ENCODE results near the gene CLDN19. TPM values are rescaled to one million over a fixed set of nuclear protein-coding genes. Genes with fewer than 3 reads are reported as not detected.
"Not testable (repeated sequence)": the region's sequence is repeated elsewhere in the genome, so short reads cannot be mapped to it uniquely, and the experiment has no call there.

Gene CLDN19
- total and polyA plus RNA-seq, 8 donors = 0.37 TPM; not detected in 7

DNA sequence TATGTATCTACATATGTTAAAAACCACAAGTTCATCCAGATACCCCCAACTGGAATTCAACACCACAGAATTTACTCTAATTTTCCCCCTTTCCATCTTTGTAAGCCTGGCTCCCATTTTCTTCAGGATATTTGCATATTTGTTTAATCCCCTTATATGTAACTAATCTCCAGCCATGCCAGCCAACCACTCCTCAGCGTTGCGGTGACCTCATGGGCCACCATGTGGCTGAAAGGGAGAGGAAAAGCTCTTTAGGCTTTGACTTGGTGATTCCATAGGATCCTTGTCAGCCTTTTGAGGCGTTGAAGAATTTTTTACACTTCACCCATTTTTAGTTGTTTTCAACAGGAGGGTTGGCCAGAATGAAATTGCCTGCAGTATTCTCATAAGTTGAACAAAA is 10.0 kb downstream of the CLDN19 start:
- intact Hi-C loops (cut with DNase I; ENCODE audit: low total_unique reads) = no loop called here
- Histone ChIP-seq H3K9me3 (no peaks in the 10 kb centered on the region), H3K27me3 (no peaks in the 10 kb centered on the region), H3K36me3 (no peaks in the 10 kb centered on the region), H3K4me1 (no peaks in the 10 kb centered on the region), H3K4me3 (no peak overlapping the region), H3K27ac (no peak overlapping the region)
- WGBS, 5 donors = 82 to 94% (median 90%) methylated on average over 3 of the region's 3 CpGs
- TF ChIP-seq, protein P1, sequence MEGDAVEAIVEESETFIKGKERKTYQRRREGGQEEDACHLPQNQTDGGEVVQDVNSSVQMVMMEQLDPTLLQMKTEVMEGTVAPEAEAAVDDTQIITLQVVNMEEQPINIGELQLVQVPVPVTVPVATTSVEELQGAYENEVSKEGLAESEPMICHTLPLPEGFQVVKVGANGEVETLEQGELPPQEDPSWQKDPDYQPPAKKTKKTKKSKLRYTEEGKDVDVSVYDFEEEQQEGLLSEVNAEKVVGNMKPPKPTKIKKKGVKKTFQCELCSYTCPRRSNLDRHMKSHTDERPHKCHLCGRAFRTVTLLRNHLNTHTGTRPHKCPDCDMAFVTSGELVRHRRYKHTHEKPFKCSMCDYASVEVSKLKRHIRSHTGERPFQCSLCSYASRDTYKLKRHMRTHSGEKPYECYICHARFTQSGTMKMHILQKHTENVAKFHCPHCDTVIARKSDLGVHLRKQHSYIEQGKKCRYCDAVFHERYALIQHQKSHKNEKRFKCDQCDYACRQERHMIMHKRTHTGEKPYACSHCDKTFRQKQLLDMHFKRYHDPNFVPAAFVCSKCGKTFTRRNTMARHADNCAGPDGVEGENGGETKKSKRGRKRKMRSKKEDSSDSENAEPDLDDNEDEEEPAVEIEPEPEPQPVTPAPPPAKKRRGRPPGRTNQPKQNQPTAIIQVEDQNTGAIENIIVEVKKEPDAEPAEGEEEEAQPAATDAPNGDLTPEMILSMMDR (IDR thresholded peaks at IDR 0.05) = no peak
- TF ChIP-seq POLR2A (IDR thresholded peaks at IDR 0.05) (no peak), EP300 (IDR thresholded peaks at IDR 0.05) (no peak), POLR2AphosphoS5 (IDR thresholded peaks at IDR 0.05) (no peak)
- no peak for DNase-seq

DNA sequence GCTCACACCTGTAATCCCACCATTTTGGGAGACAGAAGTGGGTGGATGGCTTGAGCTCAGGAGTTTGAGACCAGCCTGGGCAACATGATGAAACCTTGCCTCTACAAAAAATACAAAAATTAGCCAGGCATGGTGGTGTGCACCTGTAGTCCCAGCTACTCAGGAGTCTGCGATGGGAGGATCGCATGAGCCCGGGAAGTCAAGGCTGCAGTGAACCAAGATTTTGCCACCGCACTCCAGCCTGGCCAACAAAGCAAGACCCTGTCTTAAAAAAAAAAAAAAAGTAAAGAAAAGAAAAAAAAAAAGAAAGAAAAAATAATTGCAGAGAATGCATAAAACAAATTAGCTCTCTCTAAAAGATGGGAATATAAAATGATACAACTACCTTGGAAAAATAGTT is 14.2 kb downstream of the CLDN19 start:
- 94 to 98% (median 96%) methylated on average over 4 of the region's 4 CpGs for WGBS, 5 donors
- H3K27me3 ChIP-seq; H3K4me3 ChIP-seq; DNase-seq; H3K4me1 ChIP-seq; H3K36me3 ChIP-seq; intact Hi-C loops (cut with DNase I; ENCODE audit: low total_unique reads); H3K27ac ChIP-seq; H3K9me3 ChIP-seq: not testable (repeated sequence)

DNA sequence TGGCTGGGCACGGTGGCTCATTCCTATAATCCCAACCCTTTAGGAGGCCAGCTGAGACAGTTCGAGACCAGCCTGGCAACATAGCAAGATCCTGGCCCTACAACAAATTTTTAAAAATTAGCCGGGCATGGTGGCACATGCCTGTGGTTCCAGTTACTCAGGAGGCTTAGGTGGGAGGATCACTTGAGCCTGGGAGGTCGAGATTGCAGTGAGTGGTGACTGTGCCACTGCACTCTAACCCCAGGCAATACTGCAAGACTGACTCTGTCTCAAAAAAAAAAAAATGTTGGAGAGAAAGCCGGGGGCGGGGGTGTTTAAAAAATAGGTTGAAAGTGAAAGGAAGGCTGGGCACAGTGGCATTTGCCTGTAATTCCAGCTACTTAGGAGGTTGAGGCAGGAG is 16.5 kb downstream of the CLDN19 start:
- intact Hi-C loops (cut with DNase I; ENCODE audit: low total_unique reads) = no loop called here

DNA sequence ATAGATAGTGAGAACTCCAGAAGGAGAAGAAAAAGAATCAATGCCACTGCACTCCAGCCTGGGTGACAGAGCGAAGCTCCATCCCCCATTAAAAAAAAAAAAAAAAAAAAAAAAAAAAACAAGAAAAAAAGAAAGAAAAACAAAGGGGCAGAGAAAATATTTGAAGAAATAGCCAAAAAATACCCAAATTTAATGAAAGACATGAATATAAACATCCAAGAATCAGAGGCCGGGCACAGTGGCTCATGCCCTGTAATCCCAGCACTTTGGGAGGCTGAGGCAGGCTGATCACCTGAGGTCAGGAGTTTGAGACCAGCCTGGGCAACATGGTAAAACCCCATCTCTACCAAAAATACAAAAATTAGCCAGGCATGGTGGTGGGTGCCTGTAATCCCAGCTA is 17.6 kb downstream of the CLDN19 start:
- H3K27me3 ChIP-seq; intact Hi-C loops (cut with DNase I; ENCODE audit: low total_unique reads); H3K4me1 ChIP-seq; H3K9me3 ChIP-seq; H3K27ac ChIP-seq; DNase-seq; H3K4me3 ChIP-seq: not testable (repeated sequence)
- H3K36me3 ChIP-seq = peaks cover 0 to 11% (median 4%) of the 10 kb centered on the region in 4 donors
- 81 to 100% (median 95%) methylated on average over 2 of the region's 2 CpGs for WGBS, 5 donors

More for the DNA sequence above, 16.5 kb downstream of the CLDN19 start:
- Histone ChIP-seq H3K4me1 (no peaks in the 10 kb centered on the region), H3K4me3 (no peak overlapping the region), H3K9me3 (no peaks in the 10 kb centered on the region), H3K27ac (no peak overlapping the region), H3K36me3 (no peaks in the 10 kb centered on the region), H3K27me3 (no peaks in the 10 kb centered on the region)
- 73 to 82% (median 76%) methylated on average over 6 of the region's 6 CpGs for WGBS, 5 donors
- TF ChIP-seq POLR2A (IDR thresholded peaks at IDR 0.05) = no peak
- TF ChIP-seq EP300 (IDR thresholded peaks at IDR 0.05) = no peak
- TF ChIP-seq, protein P1 (IDR thresholded peaks at IDR 0.05) = no peak
- TF ChIP-seq POLR2AphosphoS5 (IDR thresholded peaks at IDR 0.05) = no peak
- DNase-seq = no peak

DNA sequence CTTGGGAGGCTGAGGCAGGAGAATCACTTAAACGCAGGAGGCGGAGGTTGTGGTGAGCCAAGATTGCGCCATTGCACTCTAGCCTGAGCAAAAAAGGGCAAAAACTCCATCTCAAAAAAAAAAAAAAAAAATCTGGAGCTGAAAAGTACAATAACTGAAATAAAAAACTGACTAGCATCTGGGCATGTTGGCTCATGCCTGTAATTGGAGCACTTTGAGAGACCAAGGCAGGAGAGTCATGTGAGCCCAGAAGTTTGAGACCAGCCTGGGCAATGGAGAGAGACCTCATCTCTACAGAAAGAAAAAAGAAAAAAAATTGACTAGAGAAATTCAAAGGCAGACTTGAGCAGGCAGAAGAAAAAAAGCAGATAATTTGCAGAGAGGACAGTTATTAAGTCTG is 18.1 kb downstream of the CLDN19 start:
- TF ChIP-seq EP300 (IDR thresholded peaks at IDR 0.05) (no peak), POLR2AphosphoS5 (IDR thresholded peaks at IDR 0.05) (no peak), POLR2A (IDR thresholded peaks at IDR 0.05) (no peak)
- TF ChIP-seq, protein P1 (IDR thresholded peaks at IDR 0.05) = no peak
- H3K27me3 ChIP-seq = no peaks in the 10 kb centered on the region
- WGBS, 5 donors = 90 to 98% (median 96%) methylated on average over 3 of the region's 3 CpGs
- intact Hi-C loops (cut with DNase I; ENCODE audit: low total_unique reads) = no loop called here
- no peaks in the 10 kb centered on the region for H3K9me3 ChIP-seq
- H3K4me3 ChIP-seq = no peak overlapping the region
- no peaks in the 10 kb centered on the region for H3K4me1 ChIP-seq
- no peak overlapping the region for H3K27ac ChIP-seq
- DNase-seq = no peak
- peaks cover 0 to 11% (median 4%) of the 10 kb centered on the region in 4 donors for H3K36me3 ChIP-seq

All from stomach (tissue), 9 donors.